Natural killer cell (primary cell): Measurements from ENCODE around the gene ATP23. TPM values are rescaled to one million over a fixed set of nuclear protein-coding genes. Genes with fewer than 3 reads are reported as not detected.

Experiments
- ATAC-seq, 3 donors: fragments of 150-1000 bp in 2 of 3; fragments of 200-7000 bp in 1 of 3; cut with Tn5 transposase; 1 replicate in 1 of 3; 2 replicates in 2 of 3; pipeline ENCODE4 v1.10.0; 2021; ENCODE audit warnings: mild to moderate bottlenecking in 2 of 3, moderate library complexity in 2 of 3
- DNase-seq, 2 donors: peaks; one replicate each; pipeline versions ENCODE4 v3.0.0 to v3.0.0-alpha.2; 2013 to 2021; ENCODE audit warnings: mixed read lengths in 1 of 2
- H3K27ac ChIP-seq: one replicate; pipeline ENCODE4 v1.5.1; 2013; ENCODE audit warnings: mild to moderate bottlenecking, low read length
- H3K27me3 ChIP-seq: one replicate; pipeline ENCODE4 v1.6.1; 2013; ENCODE audit warnings: low read length; ENCODE audit not compliant: control insufficient read depth, insufficient read depth
- H3K36me3 ChIP-seq: one replicate; pipeline ENCODE4 v1.6.1; 2013; ENCODE audit warnings: low read length; ENCODE audit not compliant: control insufficient read depth, insufficient read depth
- H3K4me1 ChIP-seq: one replicate; pipeline ENCODE4 v1.6.1; 2013; ENCODE audit warnings: low read length; ENCODE audit not compliant: control insufficient read depth, insufficient read depth
- H3K4me3 ChIP-seq: one replicate; pipeline ENCODE4 v1.5.1; 2013; ENCODE audit warnings: low read length
- H3K9me3 ChIP-seq: one replicate; pipeline ENCODE4 v1.6.1; 2013; ENCODE audit warnings: low read length; ENCODE audit not compliant: control insufficient read depth, insufficient read depth
- H3K27ac Mint-ChIP-seq, 2 donors: one replicate each; pipeline ENCODE4 v1.8.0; 2022; ENCODE audit warnings: mild to moderate bottlenecking in 2 of 2, mixed read lengths in 2 of 2, moderate library complexity in 1 of 2
- H3K27me3 Mint-ChIP-seq, 2 donors: one replicate each; pipeline ENCODE4 v1.8.0; 2022; ENCODE audit warnings: low read depth in 2 of 2, mixed read lengths in 2 of 2
- H3K36me3 Mint-ChIP-seq: one replicate; pipeline ENCODE4 v1.8.0; 2022; ENCODE audit warnings: mixed read lengths
- H3K4me1 Mint-ChIP-seq, 2 donors: one replicate each; pipeline ENCODE4 v1.8.0; 2022; ENCODE audit warnings: mixed read lengths in 2 of 2
- H3K4me3 Mint-ChIP-seq: one replicate; pipeline ENCODE4 v1.8.0; 2022; ENCODE audit warnings: mild to moderate bottlenecking, moderate library complexity, mixed read lengths
- H3K9me3 Mint-ChIP-seq, 2 donors: one replicate each; pipeline ENCODE4 v1.8.0; 2022; ENCODE audit warnings: mixed read lengths in 2 of 2
- CTCF ChIP-seq: fragments of 200-600 bp; IDR thresholded peaks from one replicate; pipeline ENCODE4 v1.8.0; 2022; ENCODE audit warnings: antibody characterized with exemption
- WGBS: methylation state at CpG from one replicate; pipeline ENCODE4 v1.1.7; 2013; ENCODE audit warnings: missing lambda C conversion rate; ENCODE audit not compliant: insufficient coverage; 5-methylcytosine and 5-hydroxymethylcytosine counted together
- intact Hi-C: fragments of 100-400 bp; cut with micrococcal nuclease; formaldehyde crosslinking; loops from one replicate; pipeline ENCODE4 v1.14.2; 2022
- total RNA-seq, 4 donors: library from RNA; stranded (reverse); fragments of 120-200 nt in 1 of 4; gene quantifications; one replicate each; pipeline versions ENCODE4 v1.2.3 to v1.2.4, GENCODE V29; 2013 to 2022

ATP23 gene
- total RNA-seq, 3 donors from 2014 or later (not counting 1 experiment from before 2014, with no cell fraction given) = 4.9 to 8.8 (median 6.3) TPM

- H3K27me3 ChIP-seq = peaks cover 6% of the 10 kb centered on the region
- H3K27ac Mint-ChIP-seq = peak overlapping the region; percentile 43 to 82
Measured at GRCh38 chr12:57896434-57897201, 44.7 kb upstream of the ATP23 start.

DNA sequence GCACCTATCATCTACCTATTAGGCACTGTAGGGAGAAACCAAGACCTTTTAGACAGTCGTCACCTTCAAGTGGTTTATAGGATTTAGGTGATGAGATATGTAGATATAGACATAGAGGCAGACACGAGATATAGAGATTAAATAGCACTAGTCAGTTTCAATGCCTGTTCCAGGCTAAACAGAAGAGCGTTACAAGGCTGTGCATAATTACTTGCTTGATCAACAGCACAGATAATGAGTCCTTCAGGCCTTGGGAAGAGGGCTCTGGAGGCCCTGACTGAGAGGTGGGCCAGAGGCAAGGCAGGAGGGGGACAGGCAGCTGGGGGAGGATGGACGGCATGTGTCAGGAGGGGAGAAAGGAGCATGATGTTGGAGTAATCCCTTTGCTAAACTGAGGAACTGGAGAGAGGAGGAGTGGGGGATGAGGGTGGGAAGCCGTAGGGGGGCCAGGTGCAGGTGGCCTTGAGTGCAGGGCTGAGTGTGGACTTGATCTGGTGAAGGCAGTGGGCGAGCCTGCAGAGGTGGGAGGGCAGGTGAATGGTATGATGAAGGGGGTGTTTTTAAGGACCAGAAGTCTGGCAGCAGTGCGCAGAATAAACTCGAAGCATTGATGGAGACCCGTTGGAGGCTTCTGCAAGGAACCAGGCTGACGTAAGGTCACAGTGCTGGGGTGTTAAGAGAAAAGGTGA, 43.9 kb upstream of the ATP23 start:
- peaks cover 6% of the 10 kb centered on the region for H3K27me3 ChIP-seq
- Mint-ChIP-seq H3K27me3 (peaks cover 23 to 27% of the 10 kb centered on the region in 2 donors), H3K36me3 (no peaks in the 10 kb centered on the region), H3K4me1 (peaks cover 30 to 31% of the 10 kb centered on the region in 2 donors), H3K4me3 (peak overlapping the region; percentile 49), H3K9me3 (no peaks in the 10 kb centered on the region), H3K27ac (peak overlapping the region; percentile 43 to 82)
- no peaks in the 10 kb centered on the region for H3K9me3 ChIP-seq
- H3K27ac ChIP-seq = no peak overlapping the region
- WGBS = 85% methylated on average over 10 of the region's 10 CpGs
- intact Hi-C loops = no loop called here
- peaks cover 36% of the 10 kb centered on the region for H3K4me1 ChIP-seq
- ATAC-seq (no peak), DNase-seq (peak in 1 of 2 donors; percentile 34)
- H3K36me3 ChIP-seq = no peaks in the 10 kb centered on the region
- no peak for TF ChIP-seq CTCF
- H3K4me3 ChIP-seq = no peak overlapping the region

More at GRCh38 chr12:57896434-57897201, 44.7 kb upstream of the ATP23 start:
- Mint-ChIP-seq H3K9me3 (no peaks in the 10 kb centered on the region), H3K4me1 (peaks cover 30 to 31% of the 10 kb centered on the region in 2 donors), H3K4me3 (peak overlapping the region; percentile 50), H3K27me3 (peaks cover 23 to 32% of the 10 kb centered on the region in 2 donors), H3K36me3 (no peaks in the 10 kb centered on the region)
- H3K27ac ChIP-seq = no peak overlapping the region
- TF ChIP-seq CTCF = no peak
- WGBS = 12% methylated on average over 53 of the region's 54 CpGs
- ATAC-seq (no peak), DNase-seq (peak in 1 of 2 donors; percentile 36)
- H3K36me3 ChIP-seq = no peaks in the 10 kb centered on the region
- intact Hi-C loops = no loop called here
- no peak overlapping the region for H3K4me3 ChIP-seq
- no peaks in the 10 kb centered on the region for H3K9me3 ChIP-seq
- H3K4me1 ChIP-seq = peaks cover 36% of the 10 kb centered on the region

DNA sequence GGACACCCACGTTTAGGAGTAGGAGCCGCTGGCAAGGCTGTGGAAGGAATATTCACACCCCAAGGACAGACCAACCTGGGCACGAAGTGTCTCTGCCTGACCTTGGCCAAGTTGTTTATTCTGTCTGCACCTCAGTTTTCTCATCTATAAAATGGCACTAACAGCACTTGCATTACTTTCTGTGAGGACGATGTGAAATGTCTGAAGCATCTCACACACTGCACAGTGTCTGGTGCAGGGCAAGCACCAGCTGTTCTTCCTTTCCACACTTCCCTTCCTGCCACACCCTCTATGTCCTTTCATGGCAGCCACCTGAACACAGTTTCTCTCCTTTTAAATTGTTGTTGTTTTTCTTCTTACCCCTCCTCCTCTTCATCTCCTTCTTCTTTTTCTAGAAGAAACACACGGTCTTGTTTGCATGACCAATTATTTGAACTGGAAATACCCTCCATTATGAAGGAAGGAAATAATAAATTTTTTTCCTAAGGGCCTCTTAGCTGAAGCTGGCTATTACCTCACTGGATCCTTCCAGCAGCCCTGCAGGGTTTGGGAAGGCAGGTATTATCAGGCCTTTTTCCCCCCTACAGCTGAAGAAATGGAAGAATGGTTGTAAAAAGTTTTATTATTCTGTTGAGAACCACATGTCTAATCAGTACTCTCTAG, 42.9 kb upstream of the ATP23 start:
- intact Hi-C loops = no loop called here
- H3K27ac ChIP-seq = peak overlapping the region; percentile 77
- Mint-ChIP-seq H3K4me1 (peaks cover 30 to 31% of the 10 kb centered on the region in 2 donors), H3K4me3 (peak overlapping the region; percentile 32), H3K27me3 (peaks cover 23 to 27% of the 10 kb centered on the region in 2 donors), H3K9me3 (no peaks in the 10 kb centered on the region), H3K27ac (peak overlapping the region; percentile 80 to 82), H3K36me3 (no peaks in the 10 kb centered on the region)
- no peaks in the 10 kb centered on the region for H3K9me3 ChIP-seq
- DNase-seq (peak in 1 of 2 donors; percentile 48), ATAC-seq (no peak)
- no peak overlapping the region for H3K4me3 ChIP-seq
- H3K36me3 ChIP-seq = no peaks in the 10 kb centered on the region
- TF ChIP-seq CTCF = no peak
- WGBS = 57% methylated on average over 4 of the region's 5 CpGs
- peaks cover 6% of the 10 kb centered on the region for H3K27me3 ChIP-seq
- peaks cover 36% of the 10 kb centered on the region for H3K4me1 ChIP-seq
